GM12874 (cell line): ENCODE measurements around the gene RAB3C.

Experiments
- CTCF ChIP-seq: IDR thresholded peaks from 2 replicates; pipeline ENCODE4 v1.5.1; 2011; ENCODE audit warnings: low read depth, mild to moderate bottlenecking, control low read depth, low read length, moderate library complexity; ENCODE audit not compliant: insufficient read depth

RAB3C gene

GRCh38 chr5:58773744-58774441, 191.0 kb downstream of the RAB3C start:
- TF ChIP-seq CTCF, result no peak

GRCh38 chr5:58774937-58775336, 192.1 kb downstream of the RAB3C start:
- TF ChIP-seq CTCF, result no peak

- no peak for TF ChIP-seq CTCF
Observed at GRCh38 chr5:58775701-58776262, 192.9 kb downstream of the RAB3C start.

- no peak for TF ChIP-seq CTCF
Observed at GRCh38 chr5:58776559-58776958, 193.7 kb downstream of the RAB3C start.

GRCh38 chr5:58778888-58779287, 196.0 kb downstream of the RAB3C start:
- TF ChIP-seq CTCF, result no peak

GRCh38 chr5:58786035-58786434, 203.2 kb downstream of the RAB3C start:
- no peak for TF ChIP-seq CTCF

GRCh38 chr5:58786711-58787303, 203.9 kb downstream of the RAB3C start:
- TF ChIP-seq CTCF, result no peak
